NCI-H1048 (cell line): ENCODE results near the gene FBXL5.
"Not testable (repeated sequence)": the region's sequence is repeated elsewhere in the genome, so short reads cannot be mapped to it uniquely, and the experiment has no call there.

Source experiments
- DNase-seq: peaks from one replicate; lab custom pipeline; 2025; lab: John Stamatoyannopoulos, UW

Gene FBXL5

GRCh38 chr4:15651676-15652075, 3.5 kb downstream of the FBXL5 start:
- no peak for DNase-seq

- peak; percentile 65 for DNase-seq
Measured at GRCh38 chr4:15649914-15650545, 5.1 kb downstream of the FBXL5 start.

- DNase-seq = no peak
Measured at GRCh38 chr4:15648600-15648999, 6.6 kb downstream of the FBXL5 start.

DNA sequence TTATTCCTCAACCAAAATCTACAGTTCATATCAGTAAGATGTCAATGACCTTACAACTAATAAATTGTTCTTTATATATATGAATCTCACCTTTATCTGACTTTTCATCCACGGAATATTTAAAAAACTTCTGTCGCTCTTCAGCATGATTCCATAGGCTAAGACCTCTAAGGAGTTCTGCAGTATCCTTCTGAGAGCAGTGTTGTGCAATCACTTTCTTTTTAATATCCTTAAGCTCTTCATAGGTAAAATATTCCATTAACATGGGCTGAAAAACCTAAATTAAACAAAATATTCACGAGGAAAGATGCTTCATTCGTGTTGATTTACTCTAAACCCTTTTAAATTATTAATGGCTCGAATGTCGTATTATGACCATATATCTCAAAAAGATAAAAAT, 16.7 kb downstream of the FBXL5 start:
- no peak for DNase-seq

GRCh38 chr4:15636818-15637217, 18.3 kb downstream of the FBXL5 start:
- peak; percentile 30 for DNase-seq

DNA sequence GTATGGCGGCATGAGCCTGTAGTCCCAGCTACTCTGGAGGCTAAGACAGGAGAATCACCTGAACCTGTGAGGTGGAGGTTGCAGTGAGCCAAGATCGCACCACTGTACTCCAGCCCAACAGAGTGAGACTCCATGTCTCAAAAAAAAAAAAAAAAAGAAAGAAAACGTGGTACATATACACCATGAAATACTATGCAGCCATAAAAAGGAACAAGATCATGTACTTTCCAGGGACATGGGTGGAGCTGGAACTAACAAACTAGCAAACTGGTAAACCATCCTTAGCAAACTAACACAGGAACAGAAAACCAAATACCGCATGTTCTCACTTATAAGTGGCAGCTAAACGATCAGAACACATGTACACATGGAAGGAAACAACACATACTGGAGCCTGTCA, 37.8 kb downstream of the FBXL5 start:
- DNase-seq = not testable (repeated sequence)

- not testable (repeated sequence) for DNase-seq
Measured at GRCh38 chr4:15614891-15615290, 40.3 kb downstream of the FBXL5 start.

DNA sequence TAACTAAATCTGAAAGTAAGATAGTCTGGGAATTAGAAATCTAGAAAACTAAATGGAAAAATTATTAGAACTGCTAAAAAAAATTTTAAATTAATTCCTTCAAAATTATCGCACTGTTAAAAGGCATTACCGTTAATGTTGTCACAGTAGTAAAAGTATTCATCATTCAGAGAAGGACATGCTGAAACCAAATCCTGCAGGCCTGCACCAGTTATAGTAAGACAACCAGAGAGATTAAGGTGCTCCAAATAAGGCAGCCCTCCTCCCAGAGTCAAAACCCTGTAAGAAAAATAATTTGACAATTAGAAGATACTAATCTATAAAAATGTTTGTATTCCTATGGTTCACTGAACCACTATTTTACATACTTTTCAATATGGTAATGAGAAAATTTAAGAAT, 43.0 kb downstream of the FBXL5 start:
- DNase-seq = no peak

- no peak for DNase-seq
Measured at GRCh38 chr4:15610855-15611254, 44.3 kb downstream of the FBXL5 start.

DNA sequence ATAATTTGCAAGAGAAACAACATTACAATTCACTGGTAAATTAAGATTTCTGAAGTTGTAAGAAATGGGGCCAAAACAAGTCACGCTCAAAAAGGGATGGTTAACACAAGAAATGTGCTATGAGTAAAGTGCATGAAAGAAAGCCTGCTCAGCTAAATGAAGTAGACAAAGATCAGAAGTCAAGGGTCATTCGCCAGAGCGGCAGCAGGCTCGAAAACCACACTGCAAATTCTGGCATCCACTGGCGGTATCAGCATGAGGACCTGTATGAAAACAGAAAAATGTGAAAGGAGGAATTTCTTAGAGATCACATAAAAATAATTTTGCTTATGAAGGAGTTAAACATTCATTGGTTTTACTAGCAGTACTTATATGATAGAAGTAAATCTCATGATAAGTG, 49.6 kb downstream of the FBXL5 start:
- DNase-seq = no peak

GRCh38 chr4:15601862-15602261, 53.3 kb downstream of the FBXL5 start:
- no peak for DNase-seq

- DNase-seq = no peak
Measured at GRCh38 chr4:15600176-15600575, 55.0 kb downstream of the FBXL5 start.

DNA sequence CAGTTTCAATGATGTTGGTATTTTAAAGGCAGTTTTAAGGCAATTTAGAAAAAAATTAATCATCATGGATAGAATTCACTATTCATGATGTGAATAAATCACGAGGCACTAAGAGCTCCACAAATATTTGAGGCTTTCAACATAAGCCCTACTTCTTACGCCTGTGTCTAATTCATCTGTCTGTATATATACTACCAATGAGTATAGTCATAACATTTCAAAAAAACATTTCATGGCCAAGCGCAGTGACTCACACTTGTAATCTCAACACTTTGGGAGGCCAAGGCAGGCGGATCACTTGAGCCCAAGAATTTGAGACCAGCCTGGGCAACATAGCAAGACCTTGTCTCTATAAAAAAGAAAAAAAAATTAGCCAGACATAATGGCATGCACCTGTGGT, 56.5 kb downstream of the FBXL5 start:
- no peak for DNase-seq

DNA sequence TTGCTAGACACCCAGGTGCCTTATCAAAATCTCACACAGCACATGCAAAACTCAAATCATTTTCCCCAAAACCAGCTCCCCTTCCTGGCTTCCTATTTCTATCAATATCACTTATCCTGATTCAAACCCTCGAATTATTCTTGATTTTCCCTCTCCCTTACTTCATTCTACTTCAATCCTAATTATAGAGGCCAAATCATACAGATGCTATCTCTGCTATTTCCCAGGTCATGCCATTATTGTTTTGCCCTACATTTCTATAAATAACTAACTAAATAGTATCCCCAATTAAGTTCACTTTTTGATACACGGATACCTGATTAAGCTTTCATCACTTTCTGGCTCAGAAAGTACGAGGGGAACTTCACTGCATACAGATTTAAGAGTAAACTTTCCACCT, 62.4 kb downstream of the FBXL5 start:
- DNase-seq = no peak

DNA sequence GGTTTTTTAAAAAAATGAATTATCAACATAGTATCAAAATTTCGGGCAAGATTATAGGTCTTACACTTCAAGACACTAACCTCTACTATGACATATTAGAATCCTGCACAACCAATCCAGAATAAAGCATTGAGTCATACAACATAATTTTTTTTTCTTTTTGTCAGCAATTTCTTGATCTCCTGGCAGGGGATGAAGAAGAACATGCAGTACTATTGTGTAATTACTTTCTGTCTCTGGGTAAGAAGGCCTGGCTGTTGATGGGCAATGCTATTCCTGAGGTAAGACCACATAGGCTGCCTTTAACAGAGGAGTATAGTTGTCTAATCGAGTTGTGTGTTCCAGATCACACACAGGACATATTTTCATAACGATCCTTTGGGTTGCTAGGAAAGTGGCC, 67.5 kb downstream of the FBXL5 start:
- no peak for DNase-seq

DNA sequence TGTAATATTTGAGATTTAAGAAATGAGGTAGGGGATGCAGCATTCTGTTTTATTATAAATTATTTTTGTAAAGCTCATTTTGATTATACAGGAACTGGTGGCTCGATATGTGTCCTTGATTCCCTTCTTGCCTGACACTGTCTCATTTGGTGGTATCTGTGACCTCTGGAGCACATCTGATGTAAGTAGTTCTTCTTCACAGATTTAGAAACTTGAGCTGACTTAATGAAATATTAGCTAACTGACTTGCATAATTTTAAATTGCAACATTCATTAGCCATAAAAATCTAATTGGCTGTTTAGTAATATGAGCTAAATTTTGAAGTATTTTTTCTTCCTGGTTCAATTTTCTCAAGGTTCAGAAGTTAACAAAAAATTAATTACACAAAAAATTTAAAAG, 69.1 kb downstream of the FBXL5 start:
- DNase-seq = no peak

GRCh38 chr4:15585331-15585730, 69.8 kb downstream of the FBXL5 start:
- no peak for DNase-seq

GRCh38 chr4:15584785-15585184, 70.4 kb downstream of the FBXL5 start:
- DNase-seq = no peak

DNA sequence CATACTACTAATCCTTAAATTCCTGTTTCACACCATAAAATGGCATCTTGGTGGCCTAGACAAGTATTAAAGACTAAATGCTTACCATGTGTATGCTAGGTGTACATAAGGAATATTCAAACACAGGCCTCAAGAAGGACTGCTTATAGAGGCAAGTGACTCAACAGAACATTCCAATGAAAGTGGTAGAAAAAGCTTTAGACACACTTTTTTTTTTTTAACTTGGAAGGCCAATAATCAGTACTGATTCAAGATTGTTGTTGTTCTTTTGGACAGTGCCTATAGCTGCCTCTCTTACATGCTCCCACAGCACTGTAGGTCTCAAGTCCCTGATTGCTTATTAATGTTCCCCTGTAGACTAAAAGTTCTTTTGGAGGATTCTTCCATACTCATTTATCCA, 77.6 kb downstream of the FBXL5 start:
- DNase-seq = no peak

DNA sequence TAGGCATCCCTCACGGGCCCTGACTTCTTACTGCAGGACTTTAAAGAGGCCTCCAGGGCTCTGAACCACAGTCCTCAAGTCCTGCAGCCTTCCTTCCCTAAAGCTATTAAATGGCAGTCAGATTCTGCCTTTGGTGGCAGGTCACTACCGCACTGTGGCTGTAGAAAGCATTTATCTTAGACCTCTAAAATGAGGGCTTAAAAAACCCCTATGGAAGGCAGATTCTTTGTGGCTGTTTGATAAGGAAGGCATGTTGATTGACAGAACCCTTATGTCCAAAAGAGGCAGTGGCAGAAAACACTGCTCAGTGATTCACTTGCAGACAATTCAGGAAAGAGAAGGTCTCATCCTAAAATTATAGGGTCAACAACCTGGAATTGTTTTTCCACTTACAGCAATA, 79.2 kb downstream of the FBXL5 start:
- no peak for DNase-seq

GRCh38 chr4:15569746-15570145, 85.4 kb downstream of the FBXL5 start:
- DNase-seq = no peak

DNA sequence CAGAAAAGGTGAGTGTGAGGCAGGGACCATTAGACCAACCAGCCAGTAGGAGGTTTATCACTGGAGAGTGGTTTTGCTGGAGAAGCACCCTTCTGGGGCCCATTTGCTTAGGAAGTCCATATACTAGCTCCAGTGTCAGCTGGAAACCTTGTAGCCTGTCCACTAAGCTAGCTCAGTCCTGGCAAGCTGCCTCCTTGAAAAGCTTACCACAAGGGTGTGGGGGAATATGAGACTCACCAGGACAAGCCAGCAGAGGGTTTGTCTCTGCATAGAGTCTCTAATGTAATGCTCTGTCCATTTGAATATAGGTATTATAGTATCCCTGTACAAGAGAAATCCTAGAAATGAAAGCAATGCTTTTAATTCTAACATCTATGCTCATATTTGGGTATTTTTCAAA, 86.3 kb downstream of the FBXL5 start:
- DNase-seq = no peak

DNA sequence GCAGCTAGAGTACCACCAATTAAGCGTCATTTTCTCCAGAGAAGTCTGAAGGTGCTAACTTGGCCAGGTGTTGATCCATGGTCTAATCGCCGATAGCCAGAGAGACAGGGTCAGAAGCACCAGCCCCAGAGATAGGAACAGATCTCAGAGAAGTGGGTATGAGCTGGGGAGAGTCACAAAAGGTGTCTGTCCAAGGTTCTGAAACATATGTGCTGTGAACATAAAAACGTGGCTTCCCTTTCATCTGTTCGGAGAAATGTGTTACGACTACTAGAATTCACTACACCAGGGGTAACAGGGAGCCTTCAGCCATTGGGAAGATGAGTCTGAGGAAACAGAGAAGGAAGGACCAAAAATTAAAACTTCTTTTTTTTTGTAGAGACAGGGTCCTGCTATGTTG, 91.3 kb downstream of the FBXL5 start:
- no peak for DNase-seq

DNA sequence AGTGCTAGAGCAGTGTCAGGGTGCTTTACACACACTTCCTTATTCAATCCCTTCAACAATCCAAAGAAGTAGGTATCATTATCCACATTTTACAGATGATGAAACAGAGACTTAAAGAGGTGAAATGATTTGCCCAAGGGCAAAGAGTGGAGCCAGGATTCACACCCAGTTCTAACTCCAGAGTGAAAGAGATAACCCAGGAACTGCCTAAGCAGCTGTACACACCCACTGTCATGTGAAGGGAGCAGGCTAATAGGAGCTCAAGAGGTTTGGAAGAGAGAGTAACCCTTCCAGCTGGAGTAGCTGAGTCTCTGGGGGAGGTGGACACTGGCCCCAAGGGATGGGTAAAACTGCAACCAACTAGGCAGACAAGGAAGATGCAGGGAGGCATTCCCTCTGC, 92.5 kb downstream of the FBXL5 start:
- no peak for DNase-seq

DNA sequence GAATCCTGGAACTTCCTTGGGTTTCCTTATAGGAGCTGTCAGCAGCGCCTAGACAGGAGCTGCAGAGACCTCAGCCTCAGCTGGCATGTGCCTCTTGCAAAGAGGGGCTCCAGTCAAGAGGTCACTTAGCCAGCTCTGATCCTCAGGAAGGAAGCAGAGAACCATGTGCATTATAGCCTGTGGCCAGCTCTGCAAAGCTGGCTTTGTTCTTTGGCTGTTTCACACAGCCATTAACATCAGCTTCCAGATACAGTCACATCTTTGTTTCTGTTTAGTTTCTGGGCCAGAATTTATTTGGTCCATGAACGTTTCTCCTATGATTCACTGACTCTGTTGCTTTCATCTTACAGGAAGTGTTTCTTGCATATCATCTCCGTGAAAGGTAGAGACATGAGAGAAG, 93.0 kb downstream of the FBXL5 start:
- DNase-seq = no peak
